ENCODE measurements around the gene GRAP2.

DNA sequence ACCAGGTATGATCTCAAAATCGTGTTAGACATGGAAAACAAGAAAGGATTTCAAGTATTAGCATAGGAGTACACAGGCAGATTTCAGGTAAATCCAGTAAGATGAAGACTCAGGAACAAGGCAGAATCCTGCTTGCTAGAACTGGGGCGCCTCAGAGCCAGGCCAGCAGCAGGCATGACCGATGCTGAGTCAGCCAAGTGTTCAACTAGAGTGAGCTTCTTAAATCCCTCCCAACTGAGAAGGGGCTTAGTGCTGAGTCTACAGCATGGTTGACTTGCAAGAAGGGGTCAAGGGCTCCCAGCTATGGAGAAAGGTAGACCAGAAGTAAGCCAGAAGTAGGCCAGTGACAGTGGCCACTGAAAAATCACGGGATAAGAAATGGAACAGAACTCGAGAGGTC lies 12.4 kb downstream of the GRAP2 start:
- no peak for TF ChIP-seq POLR2AphosphoS5 (IDR thresholded peaks at IDR 0.05)
- TF ChIP-seq POLR2A (IDR thresholded peaks at IDR 0.05): no peak
- TF ChIP-seq, protein P1, sequence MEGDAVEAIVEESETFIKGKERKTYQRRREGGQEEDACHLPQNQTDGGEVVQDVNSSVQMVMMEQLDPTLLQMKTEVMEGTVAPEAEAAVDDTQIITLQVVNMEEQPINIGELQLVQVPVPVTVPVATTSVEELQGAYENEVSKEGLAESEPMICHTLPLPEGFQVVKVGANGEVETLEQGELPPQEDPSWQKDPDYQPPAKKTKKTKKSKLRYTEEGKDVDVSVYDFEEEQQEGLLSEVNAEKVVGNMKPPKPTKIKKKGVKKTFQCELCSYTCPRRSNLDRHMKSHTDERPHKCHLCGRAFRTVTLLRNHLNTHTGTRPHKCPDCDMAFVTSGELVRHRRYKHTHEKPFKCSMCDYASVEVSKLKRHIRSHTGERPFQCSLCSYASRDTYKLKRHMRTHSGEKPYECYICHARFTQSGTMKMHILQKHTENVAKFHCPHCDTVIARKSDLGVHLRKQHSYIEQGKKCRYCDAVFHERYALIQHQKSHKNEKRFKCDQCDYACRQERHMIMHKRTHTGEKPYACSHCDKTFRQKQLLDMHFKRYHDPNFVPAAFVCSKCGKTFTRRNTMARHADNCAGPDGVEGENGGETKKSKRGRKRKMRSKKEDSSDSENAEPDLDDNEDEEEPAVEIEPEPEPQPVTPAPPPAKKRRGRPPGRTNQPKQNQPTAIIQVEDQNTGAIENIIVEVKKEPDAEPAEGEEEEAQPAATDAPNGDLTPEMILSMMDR (IDR thresholded peaks at IDR 0.05): no peak
